ENCODE data around the gene SUGCT.

SUGCT gene

DNA sequence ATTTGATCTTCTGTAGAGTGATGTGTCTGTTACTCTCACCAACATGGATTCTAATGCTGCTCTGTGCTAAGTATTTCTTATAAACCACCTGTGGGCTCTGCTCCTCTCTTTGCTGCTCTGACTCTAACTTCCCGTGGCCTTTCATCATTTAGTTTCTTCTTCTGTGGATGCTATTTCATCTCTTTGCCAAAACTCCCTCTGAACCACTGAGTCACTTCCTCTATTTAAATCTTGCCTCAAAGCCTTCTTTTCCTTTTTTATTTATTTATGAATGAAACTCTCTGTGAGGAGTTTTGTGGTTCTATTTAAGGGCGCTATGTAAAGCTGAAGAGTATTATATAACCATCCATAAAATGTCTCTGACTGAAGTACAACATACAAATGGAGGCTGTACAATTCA is 538.5 kb downstream of the SUGCT start:
- H3K9ac ChIP-seq (ENCODE audit: low read depth, low read length) = no peak overlapping the region
- no peaks in the 10 kb centered on the region for H3K9me3 ChIP-seq (ENCODE audit: control insufficient read depth, insufficient read depth, low read length)
- H3K4me1 ChIP-seq (ENCODE audit: insufficient read depth, low read length) = no peaks in the 10 kb centered on the region
- H3K36me3 ChIP-seq (ENCODE audit: insufficient read depth, low read length) = no peaks in the 10 kb centered on the region

DNA sequence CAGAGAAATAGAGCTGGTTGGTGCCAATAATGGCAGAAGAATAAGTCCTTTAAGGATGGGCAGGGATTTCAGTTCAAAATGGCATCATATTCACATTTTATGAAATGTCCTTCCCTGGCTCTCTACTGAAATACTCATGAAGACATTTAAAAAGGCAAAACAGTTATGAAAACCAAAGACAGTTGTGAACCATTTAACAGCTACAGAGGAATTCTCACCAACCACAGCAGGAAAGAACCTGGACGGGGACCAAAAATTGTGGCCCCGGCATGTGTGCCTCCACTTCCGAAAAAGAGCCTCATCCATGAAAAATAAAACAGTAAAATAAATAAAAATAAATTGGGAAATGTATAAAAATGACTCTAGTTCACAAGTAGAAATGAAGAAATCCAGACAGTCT is 539.5 kb downstream of the SUGCT start:
- Histone ChIP-seq H3K4me1 (ENCODE audit: insufficient read depth, low read length) (no peaks in the 10 kb centered on the region), H3K9me3 (ENCODE audit: control insufficient read depth, insufficient read depth, low read length) (no peaks in the 10 kb centered on the region), H3K36me3 (ENCODE audit: insufficient read depth, low read length) (no peaks in the 10 kb centered on the region), H3K9ac (ENCODE audit: low read depth, low read length) (no peak overlapping the region)

DNA sequence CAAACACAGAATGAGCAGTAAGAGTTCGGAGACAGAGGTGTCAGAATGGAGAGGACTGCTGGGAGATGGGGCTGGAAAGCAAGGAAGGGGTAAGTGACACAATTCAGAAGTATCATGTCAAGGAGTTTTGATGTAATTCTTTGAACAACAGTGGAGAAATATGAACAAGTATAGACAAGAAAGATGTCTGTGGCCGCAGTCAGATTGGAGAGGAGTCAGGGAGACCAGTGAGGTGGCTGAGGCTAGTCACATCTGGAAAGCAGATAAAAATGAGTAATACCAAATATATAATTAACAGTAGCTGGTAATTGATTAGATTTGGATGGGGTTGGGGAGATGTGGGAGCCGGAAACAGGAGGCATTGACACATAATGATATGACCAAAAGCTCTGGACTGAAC is 540.9 kb downstream of the SUGCT start:
- H3K36me3 ChIP-seq (ENCODE audit: insufficient read depth, low read length) = no peaks in the 10 kb centered on the region
- H3K9me3 ChIP-seq (ENCODE audit: control insufficient read depth, insufficient read depth, low read length) = no peaks in the 10 kb centered on the region
- no peak overlapping the region for H3K9ac ChIP-seq (ENCODE audit: low read depth, low read length)
- H3K4me1 ChIP-seq (ENCODE audit: insufficient read depth, low read length) = peaks cover under 1% of the 10 kb centered on the region; the same call in 1 of the 2 replicates

GRCh38 chr7:40676221-40676620 is 541.4 kb downstream of the SUGCT start:
- no peaks in the 10 kb centered on the region for H3K36me3 ChIP-seq (ENCODE audit: insufficient read depth, low read length)
- H3K9ac ChIP-seq (ENCODE audit: low read depth, low read length) = no peak overlapping the region
- no peaks in the 10 kb centered on the region for H3K9me3 ChIP-seq (ENCODE audit: control insufficient read depth, insufficient read depth, low read length)
- peaks cover 5% of the 10 kb centered on the region; the same call in 1 of the 2 replicates for H3K4me1 ChIP-seq (ENCODE audit: insufficient read depth, low read length)

DNA sequence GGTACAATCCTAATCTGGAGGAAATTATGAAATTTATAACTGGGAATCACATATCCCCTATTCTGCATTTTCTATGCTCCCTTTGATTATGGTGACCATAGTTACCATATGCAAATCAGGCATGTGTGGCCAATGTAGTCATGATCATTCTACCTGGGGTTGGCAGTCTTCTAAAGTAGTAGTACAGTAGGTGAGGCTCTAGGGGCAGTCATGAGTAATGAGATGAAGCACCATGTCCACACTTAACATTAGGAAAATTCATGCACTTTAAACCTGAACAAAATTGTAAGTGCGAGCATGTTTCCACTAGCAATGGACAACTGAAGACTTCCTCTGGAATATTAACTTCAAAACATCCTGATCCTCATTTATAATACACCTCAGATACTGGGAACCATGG is 545.9 kb downstream of the SUGCT start:
- Histone ChIP-seq H3K9me3 (ENCODE audit: control insufficient read depth, insufficient read depth, low read length) (peaks cover 4% of the 10 kb centered on the region; the same call in 1 of the 2 replicates), H3K9ac (ENCODE audit: low read depth, low read length) (no peak overlapping the region)

DNA sequence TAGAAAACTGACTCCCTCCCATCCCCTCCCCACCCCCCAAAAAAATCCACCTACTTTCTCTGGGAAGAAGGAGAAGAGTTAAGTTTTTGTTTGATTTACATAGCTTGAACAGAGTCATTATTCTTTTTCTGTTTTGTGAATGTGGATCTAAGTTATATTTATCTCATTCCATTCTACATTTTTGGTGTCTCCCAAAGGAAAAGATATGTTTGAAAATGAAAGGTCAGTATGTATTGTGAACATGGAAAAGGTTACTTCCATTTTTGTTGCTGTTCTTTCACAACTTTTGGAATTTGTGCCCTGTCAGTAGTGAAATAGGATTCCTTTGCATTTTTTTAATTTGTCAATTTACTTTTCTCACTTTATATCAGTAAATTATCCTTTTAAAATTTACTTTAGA is 547.9 kb downstream of the SUGCT start:
- Histone ChIP-seq H3K9ac (ENCODE audit: low read depth, low read length) (no peak overlapping the region), H3K4me1 (ENCODE audit: insufficient read depth, low read length) (peaks cover 15% of the 10 kb centered on the region), H3K9me3 (ENCODE audit: control insufficient read depth, insufficient read depth, low read length) (peaks cover 4% of the 10 kb centered on the region; the same call in 1 of the 2 replicates), H3K36me3 (ENCODE audit: insufficient read depth, low read length) (no peaks in the 10 kb centered on the region)

More for the DNA sequence above, 545.9 kb downstream of the SUGCT start:
- Histone ChIP-seq H3K36me3 (ENCODE audit: insufficient read depth, low read length) (no peaks in the 10 kb centered on the region), H3K4me1 (ENCODE audit: insufficient read depth, low read length) (peaks cover 15% of the 10 kb centered on the region)

DNA sequence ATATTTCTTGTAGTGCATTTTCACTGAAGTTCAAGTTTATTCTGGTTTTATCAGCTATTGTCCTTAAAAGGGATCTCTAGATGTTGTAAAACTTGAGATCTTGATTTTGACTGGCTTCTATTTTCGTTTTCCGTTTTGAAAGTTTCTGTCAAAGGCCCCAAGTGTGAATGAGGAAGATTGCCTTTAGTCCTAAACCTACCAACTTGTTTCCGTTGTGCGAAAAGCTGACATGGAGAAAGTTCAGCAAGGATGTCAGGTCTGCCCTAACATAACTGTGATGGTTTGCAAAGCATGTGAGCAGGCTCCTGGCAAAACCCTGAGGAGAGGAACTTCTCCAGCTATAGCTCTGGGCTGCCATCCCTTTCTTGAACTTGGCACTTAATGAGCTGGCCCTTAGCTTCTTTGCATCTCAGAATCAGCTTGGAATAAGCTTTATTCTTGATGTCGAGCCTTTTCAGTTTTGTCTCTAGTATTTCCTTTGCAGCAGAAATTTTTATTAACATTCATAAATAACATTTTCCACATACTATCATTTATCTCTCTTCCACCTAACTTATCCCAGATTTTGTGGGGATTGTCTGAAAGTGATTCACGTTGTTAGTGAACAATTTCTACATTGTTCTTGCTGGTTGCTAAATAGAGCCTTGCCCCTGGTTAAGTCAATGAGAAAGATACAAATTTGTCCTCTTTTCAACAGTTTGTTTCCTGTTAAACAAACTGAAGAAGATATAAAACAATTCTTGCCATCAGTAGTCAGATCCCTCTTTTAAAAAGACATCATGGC is 559.4 kb downstream of the SUGCT start:
- Histone ChIP-seq H3K36me3 (ENCODE audit: insufficient read depth, low read length) (no peaks in the 10 kb centered on the region), H3K9me3 (ENCODE audit: control insufficient read depth, insufficient read depth, low read length) (no peaks in the 10 kb centered on the region), H3K9ac (ENCODE audit: low read depth, low read length) (no peak overlapping the region), H3K4me1 (ENCODE audit: insufficient read depth, low read length) (peaks cover 3% of the 10 kb centered on the region; the same call in 1 of the 2 replicates)

- Histone ChIP-seq H3K9ac (ENCODE audit: low read depth, low read length) (no peak overlapping the region), H3K9me3 (ENCODE audit: control insufficient read depth, insufficient read depth, low read length) (no peaks in the 10 kb centered on the region), H3K4me1 (ENCODE audit: insufficient read depth, low read length) (peaks cover 3% of the 10 kb centered on the region; the same call in 1 of the 2 replicates), H3K36me3 (ENCODE audit: insufficient read depth, low read length) (no peaks in the 10 kb centered on the region)
Measured at GRCh38 chr7:40694991-40695390, 560.2 kb downstream of the SUGCT start.

DNA sequence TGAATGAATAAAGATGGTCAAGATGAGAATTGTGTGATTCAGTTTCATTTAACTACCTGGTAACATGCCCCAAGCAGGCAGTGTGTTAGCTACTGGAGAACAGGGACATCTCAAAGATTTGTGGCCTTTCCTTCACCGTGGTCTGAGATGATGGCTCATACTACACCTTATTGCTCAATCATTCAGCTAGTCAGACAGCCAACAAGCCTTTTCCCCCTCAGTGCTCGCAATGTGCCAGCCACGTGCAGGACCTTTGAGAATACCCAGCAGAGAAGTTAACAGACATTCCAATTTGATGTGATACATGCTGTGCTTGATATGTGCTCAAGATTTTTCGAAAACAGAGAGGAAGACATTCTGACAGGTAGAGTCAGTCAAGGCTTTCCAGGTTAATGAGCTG is 562.8 kb downstream of the SUGCT start:
- H3K4me1 ChIP-seq (ENCODE audit: insufficient read depth, low read length) = peaks cover 18% of the 10 kb centered on the region
- H3K9me3 ChIP-seq (ENCODE audit: control insufficient read depth, insufficient read depth, low read length) = no peaks in the 10 kb centered on the region
- no peaks in the 10 kb centered on the region for H3K36me3 ChIP-seq (ENCODE audit: insufficient read depth, low read length)
- no peak overlapping the region for H3K9ac ChIP-seq (ENCODE audit: low read depth, low read length)

DNA sequence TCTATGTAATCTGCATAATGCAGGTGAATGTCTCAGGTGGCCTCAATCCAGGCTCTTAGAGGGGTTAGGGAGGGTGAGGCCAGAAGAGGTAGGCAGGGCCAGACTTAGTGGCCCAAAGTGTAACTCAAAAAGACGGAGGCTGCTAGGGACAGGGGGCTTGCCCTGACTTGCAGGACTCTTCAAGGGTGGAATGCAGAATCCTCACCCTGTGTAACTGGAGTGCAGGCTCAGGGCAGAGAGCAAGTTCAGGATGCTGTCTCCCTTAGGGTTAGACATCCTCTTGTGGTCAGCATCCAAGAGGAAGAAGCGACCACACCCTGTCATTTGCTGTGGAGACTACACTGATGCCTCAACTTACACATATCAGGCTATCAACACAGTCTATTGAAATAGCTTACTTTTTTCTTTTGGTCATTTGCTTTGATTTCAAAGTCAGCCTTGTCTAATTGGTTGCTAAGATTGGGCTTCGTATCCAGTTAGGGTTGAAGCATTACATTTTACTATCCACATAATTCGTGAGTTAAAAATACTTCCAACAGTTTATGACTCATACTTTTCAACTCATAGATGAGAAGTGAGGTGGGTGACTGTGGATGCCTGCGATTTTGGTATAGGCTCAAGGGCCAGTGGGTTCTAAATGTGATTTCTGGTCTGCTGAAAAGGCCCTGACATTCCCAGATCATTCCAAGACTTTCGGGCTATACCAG is 563.6 kb downstream of the SUGCT start:
- peaks cover 19% of the 10 kb centered on the region for H3K4me1 ChIP-seq (ENCODE audit: insufficient read depth, low read length)
- H3K9ac ChIP-seq (ENCODE audit: low read depth, low read length) = no peak overlapping the region
- H3K36me3 ChIP-seq (ENCODE audit: insufficient read depth, low read length) = no peaks in the 10 kb centered on the region
- H3K9me3 ChIP-seq (ENCODE audit: control insufficient read depth, insufficient read depth, low read length) = no peaks in the 10 kb centered on the region

DNA sequence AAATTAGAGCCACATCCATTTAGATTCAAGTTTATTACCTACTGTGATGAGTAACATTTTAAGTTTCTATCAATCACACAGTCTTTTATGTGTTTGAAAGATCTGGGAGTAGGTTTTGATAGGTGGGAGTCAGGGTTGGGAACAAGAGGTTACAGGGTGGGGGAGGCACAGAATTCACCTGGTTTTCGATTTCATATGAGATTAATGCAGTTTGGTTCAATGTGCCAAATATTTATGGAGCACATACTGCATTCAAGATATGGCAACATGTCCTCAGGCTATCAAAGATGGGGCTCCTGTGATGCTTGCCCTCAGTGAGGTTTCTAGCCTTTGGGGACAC is 564.1 kb downstream of the SUGCT start:
- Histone ChIP-seq H3K36me3 (ENCODE audit: insufficient read depth, low read length) (no peaks in the 10 kb centered on the region), H3K9me3 (ENCODE audit: control insufficient read depth, insufficient read depth, low read length) (no peaks in the 10 kb centered on the region), H3K9ac (ENCODE audit: low read depth, low read length) (no peak overlapping the region), H3K4me1 (ENCODE audit: insufficient read depth, low read length) (peaks cover 19% of the 10 kb centered on the region)

GRCh38 chr7:40700653-40701421 is 566.0 kb downstream of the SUGCT start:
- Histone ChIP-seq H3K9me3 (ENCODE audit: control insufficient read depth, insufficient read depth, low read length) (no peaks in the 10 kb centered on the region), H3K4me1 (ENCODE audit: insufficient read depth, low read length) (peaks cover 16% of the 10 kb centered on the region), H3K36me3 (ENCODE audit: insufficient read depth, low read length) (no peaks in the 10 kb centered on the region), H3K9ac (ENCODE audit: low read depth, low read length) (no peak overlapping the region)

DNA sequence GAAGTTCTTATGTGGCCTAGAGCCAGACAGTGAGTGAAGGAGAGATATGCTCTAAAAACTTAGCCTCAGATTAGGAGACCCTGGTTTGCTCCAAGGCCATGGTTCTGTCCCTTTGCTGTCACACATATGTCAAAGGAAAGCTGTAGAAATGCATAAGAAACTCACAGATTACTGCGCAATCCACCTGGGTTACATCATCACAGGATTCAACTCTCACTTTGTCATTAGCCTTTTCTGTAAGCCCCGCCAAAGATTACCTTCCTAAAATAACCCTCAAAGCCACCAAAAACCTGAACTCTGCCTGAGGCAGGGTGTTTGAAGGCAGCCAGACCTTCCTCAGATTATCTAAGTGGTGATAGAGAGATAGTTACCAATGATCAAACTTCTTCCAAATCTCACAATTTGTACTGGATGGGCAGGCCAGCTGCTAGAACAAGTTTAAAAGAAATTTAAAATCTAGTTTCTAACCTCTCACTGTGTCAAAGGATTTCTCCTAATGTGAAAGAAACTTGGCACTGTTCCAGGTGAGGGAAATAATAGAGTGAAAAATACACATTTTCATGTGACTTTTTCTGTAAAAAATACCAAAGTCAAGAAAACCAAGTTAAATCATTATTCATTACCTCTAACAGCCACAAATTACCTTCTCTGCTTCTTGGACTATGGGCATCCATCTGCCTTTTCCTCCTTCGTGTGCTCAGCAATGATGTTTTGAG is 567.2 kb downstream of the SUGCT start:
- H3K9me3 ChIP-seq (ENCODE audit: control insufficient read depth, insufficient read depth, low read length) = no peaks in the 10 kb centered on the region
- H3K9ac ChIP-seq (ENCODE audit: low read depth, low read length) = no peak overlapping the region
- peaks cover 16% of the 10 kb centered on the region for H3K4me1 ChIP-seq (ENCODE audit: insufficient read depth, low read length)
- no peaks in the 10 kb centered on the region for H3K36me3 ChIP-seq (ENCODE audit: insufficient read depth, low read length)

GRCh38 chr7:40704172-40704571 is 569.4 kb downstream of the SUGCT start:
- H3K36me3 ChIP-seq (ENCODE audit: insufficient read depth, low read length) = no peaks in the 10 kb centered on the region
- no peak overlapping the region for H3K9ac ChIP-seq (ENCODE audit: low read depth, low read length)
- H3K4me1 ChIP-seq (ENCODE audit: insufficient read depth, low read length) = peaks cover 16% of the 10 kb centered on the region
- H3K9me3 ChIP-seq (ENCODE audit: control insufficient read depth, insufficient read depth, low read length) = no peaks in the 10 kb centered on the region
